T follicular helper cell (primary cell): ENCODE results near the gene COX6B2.

Experiments
- DNase-seq: peaks from one replicate; pipeline ENCODE4 v3.0.0-alpha.2; 2020; ENCODE audit warnings: low read depth

The COX6B2 gene

GRCh38 chr19:55312621-55313512, 41.7 kb downstream of the COX6B2 start:
- DNase-seq = no peak

- DNase-seq = no peak
Observed at GRCh38 chr19:55311797-55312196, 42.7 kb downstream of the COX6B2 start.

- DNase-seq = no peak
Observed at GRCh38 chr19:55311397-55311796, 43.1 kb downstream of the COX6B2 start.

- no peak for DNase-seq
Observed at GRCh38 chr19:55310498-55310897, 44.0 kb downstream of the COX6B2 start.

- DNase-seq = no peak
Observed at GRCh38 chr19:55309448-55309847, 45.1 kb downstream of the COX6B2 start.

- no peak for DNase-seq
Observed at GRCh38 chr19:55308281-55308680, 46.2 kb downstream of the COX6B2 start.

- no peak for DNase-seq
Observed at GRCh38 chr19:55306712-55307111, 47.8 kb downstream of the COX6B2 start.

- no peak for DNase-seq
Observed at GRCh38 chr19:55305983-55306562, 48.4 kb downstream of the COX6B2 start.

GRCh38 chr19:55305491-55305890, 49.0 kb downstream of the COX6B2 start:
- DNase-seq = peak; percentile 51

- DNase-seq = no peak
Observed at GRCh38 chr19:55304980-55305379, 49.5 kb downstream of the COX6B2 start.

- DNase-seq = no peak
Observed at GRCh38 chr19:55304279-55304978, 50.1 kb downstream of the COX6B2 start.

- no peak for DNase-seq
Observed at GRCh38 chr19:55303477-55303876, 51.0 kb downstream of the COX6B2 start.

GRCh38 chr19:55302318-55302703, 52.2 kb downstream of the COX6B2 start:
- no peak for DNase-seq

GRCh38 chr19:55301459-55302317, 52.8 kb downstream of the COX6B2 start:
- peak; percentile 87 for DNase-seq

GRCh38 chr19:55300886-55301458, 53.5 kb downstream of the COX6B2 start:
- DNase-seq = no peak

GRCh38 chr19:55299991-55300390, 54.5 kb downstream of the COX6B2 start:
- no peak for DNase-seq
